ENCODE measurements around the gene CCDC9B. TPM values are rescaled to one million over a fixed set of nuclear protein-coding genes. Genes with fewer than 3 reads are reported as not detected.

The CCDC9B gene
- total and polyA plus RNA-seq, 2 experiments from 2014 or later = 8.2 to 14.6 TPM

DNA sequence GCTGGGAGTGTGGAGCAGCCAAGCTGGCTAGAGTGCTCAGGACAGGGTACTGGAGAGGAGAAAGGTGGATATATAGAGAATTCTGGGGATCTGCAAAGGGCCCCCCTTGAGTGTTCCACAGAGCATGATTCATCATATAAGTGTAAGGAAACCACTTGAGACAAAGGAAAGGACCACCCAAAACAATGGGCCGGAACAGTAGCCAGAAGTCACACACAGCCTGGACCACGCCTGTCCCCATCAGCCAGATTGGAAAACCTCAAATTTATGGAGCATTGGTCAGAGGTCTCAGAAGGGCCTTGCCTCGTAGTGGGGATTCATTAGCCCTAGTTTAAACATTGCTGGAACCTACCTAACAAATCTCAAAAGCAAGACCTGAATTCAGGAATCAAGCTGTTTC lies 36.9 kb upstream of the CCDC9B start:
- H3K9me3 ChIP-seq (ENCODE audit: low read depth) = no peaks in the 10 kb centered on the region
- H3K4me1 ChIP-seq (ENCODE audit: low read depth) = no peaks in the 10 kb centered on the region
- H3K27me3 ChIP-seq = no peaks in the 10 kb centered on the region
- H3K27ac ChIP-seq = no peak overlapping the region
- DNase-seq (ENCODE audit: low read depth in 1 of 2, low spot score in 1 of 2) = no peak
- H3K36me3 ChIP-seq = no peaks in the 10 kb centered on the region
- no peak for TF ChIP-seq CTCF (IDR thresholded peaks at IDR 0.05; ENCODE audit: low read depth, low read length)
- no peak overlapping the region for H3K4me3 ChIP-seq

DNA sequence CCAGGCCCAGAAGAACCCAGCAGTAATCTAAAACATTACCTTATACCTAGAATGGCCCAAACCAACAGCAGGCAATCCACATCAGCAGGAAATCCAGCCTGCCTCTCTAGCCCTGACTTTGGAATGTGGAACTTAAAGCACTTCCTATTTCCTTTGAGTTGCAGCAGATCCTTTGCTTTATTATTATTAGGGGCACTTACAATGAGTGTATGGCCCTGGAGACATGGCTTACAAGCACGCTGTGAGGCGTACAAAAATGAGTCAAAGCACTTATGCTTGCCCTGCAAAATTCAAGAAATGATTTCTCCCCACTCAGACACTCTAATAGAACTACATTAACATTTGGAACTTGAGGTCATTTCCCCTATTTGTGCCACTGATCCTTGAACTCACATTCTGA lies 32.2 kb upstream of the CCDC9B start:
- no peak overlapping the region for H3K4me3 ChIP-seq
- TF ChIP-seq CTCF (IDR thresholded peaks at IDR 0.05; ENCODE audit: low read depth, low read length) = no peak
- no peak for DNase-seq (ENCODE audit: low read depth in 1 of 2, low spot score in 1 of 2)
- peaks cover 3% of the 10 kb centered on the region for H3K27me3 ChIP-seq
- no peaks in the 10 kb centered on the region for H3K9me3 ChIP-seq (ENCODE audit: low read depth)
- H3K36me3 ChIP-seq = no peaks in the 10 kb centered on the region
- no peaks in the 10 kb centered on the region for H3K4me1 ChIP-seq (ENCODE audit: low read depth)
- H3K27ac ChIP-seq = no peak overlapping the region

GRCh38 chr15:40369971-40370370 lies 29.2 kb upstream of the CCDC9B start:
- Histone ChIP-seq H3K4me3 (no peak overlapping the region), H3K27ac (no peak overlapping the region), H3K9me3 (ENCODE audit: low read depth) (no peaks in the 10 kb centered on the region), H3K4me1 (ENCODE audit: low read depth) (no peaks in the 10 kb centered on the region), H3K36me3 (no peaks in the 10 kb centered on the region), H3K27me3 (peaks cover 8% of the 10 kb centered on the region)
- no peak for DNase-seq (ENCODE audit: low read depth in 1 of 2, low spot score in 1 of 2)
- TF ChIP-seq CTCF (IDR thresholded peaks at IDR 0.05; ENCODE audit: low read depth, low read length) = no peak

GRCh38 chr15:40369474-40369869 lies 28.7 kb upstream of the CCDC9B start:
- no peaks in the 10 kb centered on the region for H3K36me3 ChIP-seq
- no peak for DNase-seq (ENCODE audit: low read depth in 1 of 2, low spot score in 1 of 2)
- H3K27ac ChIP-seq = no peak overlapping the region
- peaks cover 8% of the 10 kb centered on the region for H3K27me3 ChIP-seq
- no peaks in the 10 kb centered on the region for H3K9me3 ChIP-seq (ENCODE audit: low read depth)
- no peaks in the 10 kb centered on the region for H3K4me1 ChIP-seq (ENCODE audit: low read depth)
- TF ChIP-seq CTCF (IDR thresholded peaks at IDR 0.05; ENCODE audit: low read depth, low read length) = no peak
- no peak overlapping the region for H3K4me3 ChIP-seq

DNA sequence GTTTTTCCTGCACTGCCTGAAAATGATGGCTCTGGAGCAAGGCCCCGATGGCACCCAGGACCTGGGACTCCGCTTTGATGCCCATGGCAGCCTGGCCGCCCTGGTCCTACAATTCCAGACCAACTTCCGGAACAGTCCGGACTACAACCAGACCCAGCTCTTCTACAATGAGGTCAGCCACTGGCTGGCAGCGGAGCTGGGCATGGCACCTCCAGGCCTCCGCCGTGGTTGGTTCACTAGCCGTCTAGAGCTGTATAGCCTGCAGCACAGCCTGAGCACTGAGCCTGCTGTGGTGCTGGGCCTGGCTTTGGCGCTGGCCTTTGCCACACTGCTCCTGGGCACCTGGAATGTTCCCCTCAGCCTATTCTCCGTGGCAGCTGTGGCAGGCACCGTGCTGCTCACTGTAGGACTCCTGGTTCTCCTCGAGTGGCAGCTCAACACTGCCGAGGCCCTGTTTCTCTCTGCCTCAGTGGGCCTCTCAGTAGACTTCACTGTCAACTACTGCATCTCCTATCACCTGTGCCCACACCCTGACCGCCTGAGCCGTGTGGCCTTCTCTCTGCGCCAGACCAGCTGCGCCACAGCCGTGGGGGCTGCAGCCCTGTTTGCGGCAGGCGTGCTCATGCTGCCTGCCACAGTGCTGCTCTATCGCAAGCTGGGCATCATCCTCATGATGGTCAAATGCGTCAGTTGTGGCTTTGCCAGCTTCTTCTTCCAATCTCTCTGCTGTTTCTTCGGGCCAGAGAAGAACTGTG lies 28.2 kb upstream of the CCDC9B start:
- Histone ChIP-seq H3K27me3 (peaks cover 8% of the 10 kb centered on the region), H3K9me3 (ENCODE audit: low read depth) (no peaks in the 10 kb centered on the region), H3K27ac (no peak overlapping the region), H3K4me3 (no peak overlapping the region), H3K4me1 (ENCODE audit: low read depth) (no peaks in the 10 kb centered on the region), H3K36me3 (no peaks in the 10 kb centered on the region)
- no peak for TF ChIP-seq CTCF (IDR thresholded peaks at IDR 0.05; ENCODE audit: low read depth, low read length)
- no peak for DNase-seq (ENCODE audit: low read depth in 1 of 2, low spot score in 1 of 2)

Data from cardiac muscle cell (in vitro differentiated cells and primary cell).